ENCODE results near the gene HDLBP. TPM values are rescaled to one million over a fixed set of nuclear protein-coding genes. Genes with fewer than 3 reads are reported as not detected.

Gene HDLBP
- polyA plus RNA-seq, 6 donors from 2014 or later = 10.0 to 54.7 (median 28.7) TPM

DNA sequence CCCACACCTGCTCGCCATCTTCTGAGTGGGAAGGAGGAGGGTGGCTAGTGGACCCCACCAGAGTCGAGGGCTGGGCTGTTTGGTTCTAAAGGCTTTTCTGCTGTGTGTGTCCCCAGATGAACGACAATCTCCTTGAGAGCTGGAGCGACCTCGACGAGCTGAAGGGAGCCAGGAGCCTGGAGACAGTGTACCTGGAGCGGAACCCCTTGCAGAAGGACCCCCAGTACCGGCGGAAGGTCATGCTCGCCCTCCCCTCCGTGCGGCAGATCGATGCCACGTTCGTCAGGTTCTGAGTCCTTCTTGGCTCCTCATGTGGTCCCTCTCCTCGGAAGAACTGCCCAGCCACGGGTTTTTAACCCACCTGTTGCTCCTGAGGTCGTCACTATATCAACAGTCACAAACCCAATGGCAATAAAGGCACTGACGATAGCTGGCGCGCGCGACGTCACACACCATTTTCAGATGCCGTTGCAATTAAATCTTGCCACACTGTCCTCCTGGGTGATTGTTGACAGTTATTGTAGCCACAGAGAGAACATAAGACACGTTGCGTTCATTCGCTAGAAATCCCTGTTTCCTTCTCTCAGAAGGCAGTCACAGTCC is 132.8 kb downstream of the HDLBP start:
- DNase-seq (no peak), ATAC-seq (ENCODE audit: low read depth in 2 of 2) (no peak)
- Mint-ChIP-seq H3K9me3 (no peaks in the 10 kb centered on the region), H3K4me3 (no peak overlapping the region), H3K27me3 (no peaks in the 10 kb centered on the region), H3K4me1 (no peaks in the 10 kb centered on the region), H3K36me3 (no peaks in the 10 kb centered on the region), H3K27ac (no peak overlapping the region)

DNA sequence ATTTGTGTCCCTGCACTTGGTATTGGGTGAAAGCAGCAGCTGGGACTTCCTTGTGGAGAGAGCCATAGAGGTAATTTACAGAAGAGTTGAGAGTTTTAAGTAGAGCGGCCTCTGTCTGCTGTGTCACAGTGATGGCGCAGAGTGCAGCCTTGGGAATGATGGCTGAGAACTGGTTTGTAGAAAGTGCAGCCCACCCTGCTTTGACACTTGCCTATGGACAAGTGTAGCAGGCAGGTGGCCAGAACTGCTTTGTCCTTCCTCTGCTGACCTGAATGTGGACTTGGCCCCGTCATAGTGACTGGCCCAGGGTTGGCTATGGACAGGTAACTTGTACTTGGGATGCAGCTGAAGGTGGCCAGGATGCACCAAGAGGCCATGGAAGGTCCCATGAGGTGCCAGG is 133.3 kb downstream of the HDLBP start:
- H3K4me1 Mint-ChIP-seq = no peaks in the 10 kb centered on the region
- DNase-seq (no peak), ATAC-seq (ENCODE audit: low read depth in 2 of 2) (no peak)
- no peak overlapping the region for H3K4me3 Mint-ChIP-seq
- H3K9me3 Mint-ChIP-seq = no peaks in the 10 kb centered on the region
- no peak overlapping the region for H3K27ac Mint-ChIP-seq
- H3K36me3 Mint-ChIP-seq = no peaks in the 10 kb centered on the region
- H3K27me3 Mint-ChIP-seq = no peaks in the 10 kb centered on the region

DNA sequence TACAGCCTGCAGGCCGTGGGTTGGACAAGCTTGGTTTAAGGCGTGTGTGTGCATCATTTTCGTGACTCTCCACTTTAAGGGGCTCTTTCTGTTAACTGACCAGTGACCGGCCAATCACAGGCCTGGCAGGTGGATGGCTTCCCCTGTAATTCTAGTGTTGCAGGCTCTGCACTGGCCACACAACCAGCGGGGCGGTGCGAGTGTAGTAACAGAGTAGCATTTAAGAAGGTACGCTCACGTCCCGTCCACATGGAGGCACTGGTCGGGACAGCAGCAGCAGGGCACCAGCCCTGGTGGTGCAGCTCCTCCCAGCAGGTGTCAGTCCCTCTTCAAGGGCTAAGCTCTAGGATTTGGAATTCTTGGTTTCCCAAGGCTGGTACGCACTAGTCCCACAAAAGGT is 135.0 kb downstream of the HDLBP start:
- Mint-ChIP-seq H3K9me3 (no peaks in the 10 kb centered on the region), H3K27me3 (no peaks in the 10 kb centered on the region), H3K4me3 (no peak overlapping the region), H3K4me1 (no peaks in the 10 kb centered on the region), H3K36me3 (peaks cover 0 to under 1% of the 10 kb centered on the region in 2 donors), H3K27ac (peak overlapping the region in 1 of 6 donors; percentile 60)
- no peak for DNase-seq
- ATAC-seq (ENCODE audit: low read depth in 2 of 2) = no peak

DNA sequence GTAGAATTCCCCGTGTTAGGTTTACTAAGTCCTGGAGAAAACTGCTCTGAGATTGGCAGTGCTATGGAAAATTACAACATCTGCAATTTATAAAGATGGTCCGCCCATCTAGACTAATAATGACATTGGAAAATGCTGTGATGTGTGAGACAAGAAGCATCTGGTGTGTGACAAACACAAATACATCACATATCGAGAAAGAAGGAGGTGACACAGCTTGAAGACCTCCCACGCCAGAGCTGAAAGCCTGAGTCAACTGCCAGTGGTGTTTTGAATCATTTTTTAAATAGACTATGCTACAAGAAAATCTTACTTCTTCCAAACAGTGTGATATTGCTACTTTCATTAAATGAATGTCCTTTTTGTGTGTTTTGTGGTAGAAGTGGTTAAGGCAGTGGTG is 135.6 kb downstream of the HDLBP start:
- Mint-ChIP-seq H3K27ac (no peak overlapping the region), H3K36me3 (peaks cover 5 to 7% of the 10 kb centered on the region in 2 donors), H3K9me3 (no peaks in the 10 kb centered on the region), H3K27me3 (no peaks in the 10 kb centered on the region), H3K4me1 (no peaks in the 10 kb centered on the region), H3K4me3 (no peak overlapping the region)
- ATAC-seq (ENCODE audit: low read depth in 2 of 2) (no peak), DNase-seq (no peak)

- H3K36me3 Mint-ChIP-seq = peaks cover 6 to 15% of the 10 kb centered on the region in 2 donors
- H3K9me3 Mint-ChIP-seq = no peaks in the 10 kb centered on the region
- H3K27ac Mint-ChIP-seq = peak overlapping the region in 1 of 6 donors; percentile 3
- DNase-seq (no peak), ATAC-seq (ENCODE audit: low read depth in 2 of 2) (no peak)
- no peaks in the 10 kb centered on the region for H3K4me1 Mint-ChIP-seq
- H3K27me3 Mint-ChIP-seq = no peaks in the 10 kb centered on the region
- H3K4me3 Mint-ChIP-seq = no peak overlapping the region
These were observed 136.5 kb downstream of the HDLBP start for GRCh38 chr2:241178961-241179360.

DNA sequence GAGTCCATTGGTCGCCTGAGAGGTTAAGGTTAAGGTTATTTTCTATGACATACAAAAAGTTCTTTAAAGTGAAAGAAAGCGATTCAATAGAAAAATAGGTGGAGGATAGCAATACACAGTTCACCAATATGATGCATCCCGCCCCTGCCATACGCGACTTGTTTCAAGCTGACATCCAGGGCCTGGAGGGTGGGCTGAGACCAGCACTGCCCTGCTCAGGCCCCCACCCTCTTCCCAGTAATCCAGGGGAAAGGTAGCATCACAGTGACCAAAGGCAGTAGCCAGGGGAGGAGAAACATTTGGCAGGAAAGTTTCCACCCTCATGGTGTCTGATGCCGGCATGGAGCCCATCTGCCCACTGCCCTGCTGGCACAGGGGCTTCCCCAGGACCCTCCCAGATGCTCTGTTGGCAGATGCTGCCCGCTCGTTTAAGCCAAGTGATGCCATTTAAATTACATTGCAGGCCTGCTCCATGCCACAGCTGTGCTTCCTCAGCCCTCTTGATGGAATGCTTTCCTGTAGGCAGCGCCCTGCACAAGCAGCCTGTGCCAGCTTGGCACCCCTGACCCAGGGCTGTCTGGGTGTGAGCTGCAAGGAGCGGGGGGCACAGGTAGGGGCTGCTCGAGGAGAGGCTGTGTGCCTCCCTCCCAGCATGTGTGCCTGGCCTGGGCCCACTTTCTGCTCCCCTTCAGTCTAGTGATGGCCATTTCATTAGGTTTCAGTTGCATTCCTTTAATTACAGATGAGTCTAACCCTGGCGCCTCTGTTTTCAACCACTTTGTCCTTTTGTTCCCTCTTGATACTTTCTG is 137.7 kb downstream of the HDLBP start:
- ATAC-seq (ENCODE audit: low read depth in 2 of 2) (no peak), DNase-seq (no peak)
- H3K9me3 Mint-ChIP-seq = peaks cover 0 to 4% (median 0%) of the 10 kb centered on the region in 7 donors
- H3K27ac Mint-ChIP-seq = no peak overlapping the region
- H3K4me3 Mint-ChIP-seq = no peak overlapping the region
- H3K27me3 Mint-ChIP-seq = no peaks in the 10 kb centered on the region
- no peaks in the 10 kb centered on the region for H3K4me1 Mint-ChIP-seq
- peaks cover 11 to 20% of the 10 kb centered on the region in 2 donors for H3K36me3 Mint-ChIP-seq

Other genes with a start within 250 kb of the HDLBP start
- gene MTERF4, start 213.4 kb downstream of the HDLBP start, polyA plus RNA-seq (ENCODE audit: low read depth in 6 of 6) = 10 to 100 TPM; 45.7 to 71.2 (median 58.3) TPM
- 10 to 100 TPM in 2 of 6 donors, 1 to 10 TPM in 4; 3.9 to 17.4 (median 9.1) TPM for gene PASK, start 166.2 kb downstream of the HDLBP start, polyA plus RNA-seq (ENCODE audit: low read depth in 6 of 6)
- 100 to 1,000 TPM in 5 of 6 donors, 10 to 100 TPM in 1; 96.4 to 130 (median 112) TPM for gene PPP1R7, start 165.2 kb downstream of the HDLBP start, polyA plus RNA-seq (ENCODE audit: low read depth in 6 of 6)
- gene ANO7, start 127.0 kb downstream of the HDLBP start, polyA plus RNA-seq (ENCODE audit: low read depth in 6 of 6) = not detected
- 100 to 1,000 TPM in 5 of 6 donors, 10 to 100 TPM in 1; 91.6 to 177 (median 125) TPM for gene SEPTIN2, start 253 bp upstream of the HDLBP start, polyA plus RNA-seq (ENCODE audit: low read depth in 6 of 6)
- 10 to 100 TPM; 24.4 to 35.6 (median 29.5) TPM for gene FARP2, start 40.6 kb upstream of the HDLBP start, polyA plus RNA-seq (ENCODE audit: low read depth in 6 of 6)
- gene STK25, start 192.9 kb upstream of the HDLBP start, polyA plus RNA-seq (ENCODE audit: low read depth in 6 of 6) = 100 to 1,000 TPM in 2 of 6 donors, 10 to 100 TPM in 4; 82.2 to 148 (median 87.7) TPM
- gene BOK, start 243.1 kb upstream of the HDLBP start, polyA plus RNA-seq (ENCODE audit: low read depth in 6 of 6) = under 1 TPM in 1 of 6 donors, not detected in 5; 0.09 TPM

Data from naive B cell (primary cell).